Hepatocyte (in vitro differentiated cells): ENCODE results near the gene EPHB2.

Experiments used
- EZH2 ChIP-seq: fragments of 200-600 bp; sonication (generic); IDR thresholded peaks from 2 replicates; pipeline ENCODE4 v1.6.1; 2016; ENCODE audit warnings: antibody characterized with exemption, mild to moderate bottlenecking, borderline replicate concordance
- EZH2phosphoT487 ChIP-seq: fragments of 200-600 bp; sonication (generic); IDR thresholded peaks from one replicate; pipeline ENCODE4 v1.6.1; 2018; ENCODE audit warnings: antibody characterized with exemption, mild to moderate bottlenecking, low read depth, moderate library complexity; ENCODE audit not compliant: unreplicated experiment, severe bottlenecking
- TF ChIP-seq, protein P1 (sequence below): fragments of 200-600 bp; sonication (generic); IDR thresholded peaks from 2 replicates; pipeline ENCODE4 v1.5.1; 2016; ENCODE audit warnings: antibody characterized with exemption, mild to moderate bottlenecking; ENCODE audit not compliant: poor library complexity

DNA sequence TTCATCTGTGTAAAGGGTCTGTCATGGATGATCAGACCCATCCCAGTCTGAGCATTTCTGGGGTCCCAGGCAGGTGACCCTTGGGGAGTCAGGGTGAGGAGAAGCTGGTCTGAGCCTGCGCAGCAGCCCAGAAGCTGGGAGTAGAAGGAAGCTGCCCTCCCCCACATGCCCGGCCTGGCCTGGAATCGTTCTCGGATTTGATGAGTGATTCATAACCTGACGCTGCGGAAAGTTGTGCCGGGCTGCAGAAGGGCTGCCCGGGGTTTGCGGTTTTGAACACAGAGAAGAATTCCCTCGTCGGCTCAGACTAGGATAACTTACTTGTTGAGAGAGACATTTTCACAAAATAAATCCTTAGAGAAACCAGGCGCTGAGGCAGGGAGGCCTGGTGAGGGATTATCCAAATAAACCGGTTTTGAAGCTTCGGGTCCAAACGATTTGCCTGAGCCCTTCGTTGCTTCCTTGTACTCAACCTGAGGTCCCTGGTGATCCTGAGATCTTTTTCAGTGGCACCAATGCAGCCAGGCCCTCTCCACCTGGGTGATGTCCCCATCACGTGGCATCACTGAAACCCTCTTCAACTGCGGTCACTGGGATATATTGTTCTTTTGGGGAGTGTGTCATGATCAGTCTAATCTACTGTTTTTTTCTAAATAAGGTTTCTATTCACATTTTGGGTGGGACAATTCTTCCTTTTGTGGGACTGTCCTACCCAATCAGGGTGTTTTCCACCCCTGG, 29.2 kb downstream of the EPHB2 start:
- TF ChIP-seq, protein P1, sequence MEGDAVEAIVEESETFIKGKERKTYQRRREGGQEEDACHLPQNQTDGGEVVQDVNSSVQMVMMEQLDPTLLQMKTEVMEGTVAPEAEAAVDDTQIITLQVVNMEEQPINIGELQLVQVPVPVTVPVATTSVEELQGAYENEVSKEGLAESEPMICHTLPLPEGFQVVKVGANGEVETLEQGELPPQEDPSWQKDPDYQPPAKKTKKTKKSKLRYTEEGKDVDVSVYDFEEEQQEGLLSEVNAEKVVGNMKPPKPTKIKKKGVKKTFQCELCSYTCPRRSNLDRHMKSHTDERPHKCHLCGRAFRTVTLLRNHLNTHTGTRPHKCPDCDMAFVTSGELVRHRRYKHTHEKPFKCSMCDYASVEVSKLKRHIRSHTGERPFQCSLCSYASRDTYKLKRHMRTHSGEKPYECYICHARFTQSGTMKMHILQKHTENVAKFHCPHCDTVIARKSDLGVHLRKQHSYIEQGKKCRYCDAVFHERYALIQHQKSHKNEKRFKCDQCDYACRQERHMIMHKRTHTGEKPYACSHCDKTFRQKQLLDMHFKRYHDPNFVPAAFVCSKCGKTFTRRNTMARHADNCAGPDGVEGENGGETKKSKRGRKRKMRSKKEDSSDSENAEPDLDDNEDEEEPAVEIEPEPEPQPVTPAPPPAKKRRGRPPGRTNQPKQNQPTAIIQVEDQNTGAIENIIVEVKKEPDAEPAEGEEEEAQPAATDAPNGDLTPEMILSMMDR, result no peak
- TF ChIP-seq EZH2 (no peak), EZH2phosphoT487 (no peak)
